Fibroblast of skin of right quadriceps (primary cell): ENCODE measurements around the gene MVP.
"Not testable (repeated sequence)": the region's sequence is repeated elsewhere in the genome, so short reads cannot be mapped to it uniquely, and the experiment has no call there.

Experiments
- DNase-seq: peaks from one replicate; pipeline ENCODE4 v3.0.0-alpha.2; 2013

Gene MVP

DNA sequence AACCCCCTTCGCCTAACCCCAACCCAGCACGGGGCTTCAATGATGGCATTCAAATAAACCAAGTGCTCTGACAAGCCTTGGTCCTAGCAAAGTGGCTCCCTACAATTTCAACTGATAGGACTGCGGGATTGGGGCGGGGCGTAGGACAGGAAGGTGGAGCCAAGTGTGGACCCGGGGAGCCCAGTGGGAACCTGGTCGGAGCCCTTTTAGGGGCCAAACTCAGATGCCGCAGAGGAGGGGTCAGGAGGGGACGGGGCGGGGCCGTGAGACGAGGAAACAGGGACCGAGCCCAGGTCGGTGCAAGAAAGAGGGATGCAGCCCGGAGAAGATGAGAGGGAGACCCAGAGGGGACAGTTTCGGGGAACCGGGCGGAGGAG is 55.9 kb downstream of the MVP start:
- no peak for DNase-seq

DNA sequence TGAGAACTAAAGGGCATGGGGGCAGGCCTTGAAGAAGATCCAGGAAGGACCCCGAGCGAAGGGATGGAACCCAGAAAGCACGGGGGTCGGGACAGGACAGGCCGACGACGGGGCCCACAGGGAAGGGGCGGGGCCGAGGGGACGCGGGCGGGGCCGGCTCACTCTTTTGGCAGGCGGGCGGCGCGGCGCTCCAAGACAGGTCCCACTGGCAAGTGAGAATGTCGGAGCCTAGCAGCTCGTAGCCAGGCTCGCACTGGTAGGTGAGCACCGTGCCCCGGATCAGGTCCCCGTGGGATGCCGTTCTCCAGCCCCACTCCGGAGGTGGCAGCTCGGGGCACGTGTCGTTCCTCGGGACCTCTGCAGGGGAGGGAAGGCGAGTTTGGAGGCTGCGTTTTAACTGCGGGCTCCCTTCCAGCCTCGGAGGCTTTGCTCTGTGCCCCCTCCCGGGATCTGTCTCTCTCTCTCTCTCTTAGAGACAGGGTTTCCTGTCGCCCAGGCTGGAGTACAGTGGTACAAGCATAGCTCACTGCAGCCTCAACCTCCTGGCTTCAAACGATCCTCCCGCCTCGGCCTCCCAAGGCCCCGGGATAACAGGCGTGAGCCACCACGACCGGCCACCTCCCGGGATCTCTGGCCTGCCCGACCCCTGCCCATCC is 56.5 kb downstream of the MVP start:
- DNase-seq, result no peak

DNA sequence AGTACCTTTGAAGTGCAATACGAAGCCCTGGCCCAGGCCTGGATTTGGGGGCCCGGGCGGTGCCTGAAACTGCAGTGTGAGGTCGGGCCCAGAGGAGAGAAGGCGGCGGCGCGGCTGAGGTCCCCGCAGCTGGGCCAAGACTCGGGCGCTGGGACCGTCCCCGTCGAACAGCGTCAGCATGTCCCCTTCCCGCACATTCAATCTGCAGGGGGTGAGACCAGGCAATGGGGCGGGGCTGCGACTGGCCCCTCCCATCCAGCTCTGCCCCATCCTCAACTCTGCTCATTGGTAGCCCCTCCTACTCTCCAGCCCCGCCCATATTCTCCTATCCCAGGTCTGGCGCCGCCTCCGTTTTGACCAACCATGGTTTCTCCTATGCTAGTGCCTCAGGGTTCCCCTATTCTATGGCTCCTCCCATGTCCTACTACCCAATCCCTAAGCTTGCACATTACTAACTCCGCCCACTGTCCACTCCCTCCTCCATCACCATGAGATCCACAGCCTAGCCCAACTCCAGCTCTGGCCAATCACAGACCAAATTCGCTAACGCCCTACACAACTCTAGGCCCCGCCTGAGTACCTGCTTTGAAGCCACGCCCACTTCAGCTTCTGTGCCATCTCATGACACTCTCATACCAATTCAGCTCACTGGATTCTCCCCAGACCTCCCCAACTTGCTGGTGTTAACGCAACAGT is 57.2 kb downstream of the MVP start:
- DNase-seq, result peak; percentile 39

DNA sequence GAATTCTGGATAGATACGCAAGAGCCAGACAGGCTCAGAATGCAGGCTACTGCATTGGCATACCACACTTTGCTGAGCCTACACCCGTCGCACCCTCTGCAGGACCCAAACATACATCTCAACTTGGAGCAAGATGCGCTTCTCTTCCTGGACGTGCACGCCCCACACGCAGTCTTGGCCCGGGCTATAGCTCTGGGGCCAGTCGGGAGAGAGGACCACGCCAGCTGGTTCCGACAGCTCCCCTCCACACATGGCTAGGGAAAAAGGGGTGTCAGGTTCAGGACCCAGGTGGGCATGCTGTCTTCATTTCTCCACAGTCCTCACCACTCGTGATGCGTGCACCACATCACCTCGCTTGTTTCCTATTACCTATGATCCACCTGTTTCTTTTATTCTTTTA is 57.9 kb downstream of the MVP start:
- no peak for DNase-seq

DNA sequence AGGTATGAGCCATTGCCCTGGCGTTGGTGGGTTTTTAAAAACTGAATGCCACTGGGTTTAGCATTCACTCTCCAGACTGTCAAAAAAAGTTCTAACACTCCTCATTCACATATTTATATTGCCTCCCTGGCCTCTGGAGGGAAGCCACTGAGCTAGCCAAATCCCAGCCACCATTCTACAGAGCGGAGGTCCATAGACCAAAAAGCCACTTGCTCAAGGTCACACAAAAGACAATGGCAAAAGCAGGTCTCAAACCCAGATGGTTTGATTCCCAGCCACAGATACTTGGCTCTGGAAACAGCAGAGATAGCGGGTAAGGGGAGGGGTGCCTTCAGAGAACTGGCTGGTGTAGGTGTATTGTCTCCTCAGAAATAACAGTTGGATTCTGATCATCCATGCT is 60.8 kb downstream of the MVP start:
- DNase-seq, result no peak

DNA sequence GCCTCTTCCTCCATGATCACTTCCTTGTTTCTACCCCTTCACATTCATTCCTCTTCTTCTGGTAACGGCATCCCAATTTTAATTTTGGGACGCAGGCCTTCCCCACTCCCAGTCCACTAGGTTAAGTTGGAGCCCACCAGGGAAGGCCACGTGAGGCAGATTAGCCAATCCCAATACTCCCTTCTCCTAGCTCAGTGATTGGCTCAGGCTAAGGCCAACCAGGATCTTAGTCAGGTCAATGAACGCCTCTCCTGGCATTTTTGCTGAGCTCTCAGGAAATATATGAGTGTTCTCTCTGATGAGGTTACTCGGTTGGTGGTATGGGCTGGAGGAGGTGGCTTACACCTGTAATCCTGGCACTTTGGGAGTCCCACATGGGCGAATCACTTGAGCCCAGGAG is 63.7 kb downstream of the MVP start:
- DNase-seq, result no peak

DNA sequence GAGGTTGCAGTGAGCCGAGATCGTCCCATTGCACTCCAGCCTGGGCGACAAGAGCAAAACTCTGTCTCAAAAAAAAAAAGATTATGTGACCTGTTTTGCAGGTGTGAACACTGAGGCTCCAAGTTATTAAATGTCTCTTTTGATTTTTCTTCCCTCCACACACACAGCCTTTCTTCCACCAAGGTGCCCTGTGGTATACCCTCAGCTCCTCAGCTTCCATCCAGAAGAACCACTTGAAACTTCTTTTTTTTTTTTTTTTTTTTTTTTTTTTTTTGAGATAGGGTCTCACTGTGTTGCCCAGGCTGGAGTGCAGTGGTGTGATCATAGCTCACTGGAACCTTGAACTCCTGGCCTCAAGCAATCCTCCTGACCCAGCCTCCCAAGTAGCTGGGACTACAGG is 69.1 kb downstream of the MVP start:
- not testable (repeated sequence) for DNase-seq

DNA sequence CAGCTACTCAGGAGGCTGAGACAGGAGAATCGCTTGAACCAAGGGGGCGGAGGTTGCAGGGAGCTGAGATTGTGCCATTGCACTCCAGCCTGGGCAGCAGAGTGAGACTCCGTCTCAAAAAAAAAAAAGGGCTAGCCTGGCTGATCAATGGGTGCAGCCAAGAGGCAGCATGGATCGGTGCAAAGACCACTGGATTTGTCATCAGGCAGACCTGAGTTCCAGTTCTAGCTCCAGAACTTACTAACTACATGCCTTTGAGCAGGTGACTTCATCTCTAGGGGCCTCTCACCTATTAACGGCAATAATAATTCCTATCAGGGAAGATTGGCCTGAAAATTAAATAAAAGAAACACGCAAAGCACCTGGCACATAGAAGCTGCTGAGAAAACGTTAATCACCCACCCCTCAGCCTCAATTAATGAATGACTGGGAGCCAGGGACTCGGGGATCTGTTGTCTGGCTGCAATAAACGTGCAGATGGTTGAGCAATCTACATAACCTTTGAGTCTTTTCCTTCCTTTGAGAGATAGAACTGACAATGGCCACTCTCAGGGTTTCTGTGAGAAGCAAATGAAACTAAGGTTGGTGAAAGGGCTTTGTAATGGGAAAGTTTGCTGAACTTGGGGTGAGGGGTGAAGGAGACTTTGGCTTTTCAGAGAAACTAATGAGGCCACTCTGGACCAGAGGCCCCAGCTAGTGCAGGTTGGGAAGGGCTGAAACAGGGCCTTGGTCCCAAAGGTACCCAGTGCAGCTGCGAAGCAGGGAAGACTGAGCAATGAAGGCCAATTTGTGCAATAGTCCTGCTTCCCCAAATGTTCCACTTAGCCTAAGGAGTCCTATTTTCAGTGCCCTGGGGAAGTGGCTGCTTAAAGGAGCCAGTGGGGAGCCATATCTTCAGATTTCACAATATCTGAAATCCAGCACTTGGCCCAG is 71.5 kb downstream of the MVP start:
- no peak for DNase-seq

DNA sequence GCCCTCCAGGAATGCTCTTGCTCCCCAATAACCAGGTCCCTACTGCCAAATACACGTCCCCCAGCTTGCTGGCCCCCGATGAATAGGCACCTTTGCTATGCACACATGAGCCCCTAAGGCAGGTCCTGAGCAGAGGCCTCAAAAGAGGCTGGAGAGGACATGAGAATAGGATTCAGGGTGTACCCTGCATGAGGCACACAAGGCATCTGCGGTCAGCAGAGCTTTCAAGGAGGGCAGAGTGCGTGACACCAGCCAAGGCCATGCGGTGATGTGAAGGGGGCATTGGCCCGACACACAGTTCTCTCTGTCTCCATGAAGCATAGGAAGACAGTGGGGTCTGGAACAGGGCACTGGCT is 72.2 kb downstream of the MVP start:
- DNase-seq, result no peak

DNA sequence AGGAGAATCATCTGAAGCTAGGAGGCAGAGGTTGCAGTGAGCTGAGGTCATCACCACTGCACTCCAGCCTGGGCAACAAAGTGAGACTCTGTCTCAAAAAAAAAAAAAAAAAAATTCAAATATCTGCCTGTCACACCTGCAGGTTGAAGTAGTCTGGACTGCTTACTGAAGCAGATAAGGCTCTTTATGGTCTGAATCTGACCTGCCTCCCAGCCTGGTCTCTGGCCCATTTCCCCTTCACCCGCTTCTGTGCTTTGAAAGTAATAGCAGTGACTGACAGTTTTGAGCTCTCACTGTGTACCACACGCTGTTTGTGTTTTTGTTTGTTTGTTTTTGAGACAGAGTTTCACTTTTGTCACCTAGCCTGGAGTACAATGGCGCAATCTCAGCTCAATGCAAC is 73.3 kb downstream of the MVP start:
- no peak for DNase-seq

DNA sequence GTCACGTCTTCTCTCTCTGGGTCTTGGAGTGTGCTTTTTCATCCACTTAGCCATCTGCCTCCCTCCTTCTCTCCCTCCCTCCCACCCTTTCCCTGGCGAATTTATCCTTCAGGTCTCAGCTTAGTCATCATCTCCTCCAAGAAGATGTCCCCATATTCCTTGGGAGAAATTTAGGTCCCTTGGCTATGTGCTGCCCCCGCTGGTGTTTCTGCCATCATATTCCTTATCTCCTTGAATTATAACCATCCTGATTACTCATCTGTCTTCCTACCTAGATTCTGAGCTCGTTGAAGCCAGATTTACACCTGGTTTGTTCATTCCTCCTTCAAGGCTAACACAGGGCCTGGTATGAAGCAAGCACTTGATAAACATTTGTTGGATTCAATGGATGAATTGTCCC is 74.1 kb downstream of the MVP start:
- DNase-seq, result no peak

DNA sequence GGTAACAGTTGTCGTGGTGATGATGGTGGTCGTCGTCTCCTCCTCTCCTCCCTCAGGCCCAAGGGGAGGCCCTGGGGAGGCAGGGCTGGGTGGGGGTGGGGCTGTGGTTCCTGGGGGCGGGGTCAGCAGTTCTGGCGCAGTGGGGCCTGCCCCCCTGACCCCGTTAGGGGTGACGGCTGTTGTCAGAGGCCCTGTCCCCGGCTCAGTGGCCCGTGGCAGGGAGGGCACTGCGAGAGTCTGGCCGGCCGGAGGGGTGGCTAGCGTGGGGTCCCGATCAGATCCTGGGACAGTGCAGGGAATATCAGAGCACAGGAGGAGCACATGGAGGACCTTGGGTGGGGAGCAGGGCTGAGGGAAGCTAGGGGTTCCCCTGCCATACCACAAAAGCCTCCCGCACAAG is 76.6 kb downstream of the MVP start:
- no peak for DNase-seq

DNA sequence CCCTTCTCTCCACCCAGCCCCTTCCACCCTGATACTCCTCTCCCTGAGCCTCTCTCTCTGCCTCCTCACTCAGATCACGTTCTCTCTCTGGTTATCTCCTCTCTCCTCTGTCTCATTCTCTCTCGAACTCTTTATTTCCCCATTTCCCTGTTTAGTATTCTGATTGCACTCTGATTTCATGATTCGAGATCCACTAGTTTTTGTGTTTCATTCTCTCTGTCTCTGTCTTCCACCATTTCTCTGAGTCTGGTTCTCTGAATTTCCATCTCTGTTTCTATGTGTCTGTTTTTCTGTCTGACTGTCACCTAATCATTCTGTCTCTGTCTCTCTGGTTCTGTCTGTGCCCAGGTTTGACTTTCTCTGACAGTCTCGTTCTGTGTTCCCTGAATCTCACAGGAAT is 77.1 kb downstream of the MVP start:
- DNase-seq, result no peak
